8988T (cell line): ENCODE data around the gene DMD.
"Not testable (repeated sequence)": the region's sequence is repeated elsewhere in the genome, so short reads cannot be mapped to it uniquely, and the experiment has no call there.

ENCODE experiments used
- DNase-seq: peaks from one replicate; pipeline ENCODE4 v3.0.0; 2011

DMD gene

GRCh38 chrX:32451954-32452695, 759.2 kb downstream of the DMD start:
- DNase-seq = no peak

DNA sequence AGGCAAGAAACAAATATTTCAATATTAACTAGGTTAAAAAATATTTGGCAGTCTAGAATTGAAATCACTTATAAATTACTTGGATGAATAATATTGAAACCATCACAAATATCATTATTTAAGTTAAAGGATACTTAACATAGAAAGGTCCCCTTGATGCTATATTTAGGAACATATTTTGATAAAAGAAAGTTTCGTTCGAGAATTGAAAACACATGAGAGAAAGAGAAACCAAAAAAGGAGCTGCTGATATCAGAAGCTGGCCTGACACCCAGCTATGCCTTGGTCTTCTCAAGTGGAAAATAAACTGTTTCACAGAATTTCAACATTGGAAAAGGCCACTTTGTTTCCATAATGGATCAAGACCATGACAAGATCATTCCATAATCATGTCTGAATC, 762.4 kb downstream of the DMD start:
- DNase-seq = no peak

DNA sequence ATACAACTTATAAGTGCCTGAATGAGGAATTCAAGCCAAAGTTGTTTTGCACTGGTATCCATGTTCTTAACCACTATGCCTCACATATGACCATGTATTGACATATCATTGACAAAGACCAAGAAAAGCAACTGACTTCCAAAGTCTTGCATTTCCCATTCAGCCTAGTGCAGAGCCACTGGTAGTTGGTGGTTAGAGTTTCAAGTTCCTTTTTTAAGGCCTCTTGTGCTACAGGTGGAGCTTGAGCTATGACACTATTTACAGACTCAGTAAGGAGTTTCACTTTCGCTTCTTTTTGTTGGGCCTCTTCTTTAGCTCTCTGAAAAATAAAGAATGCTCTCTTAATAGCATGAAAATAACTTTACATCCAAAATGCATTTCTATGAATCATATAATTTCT, 763.0 kb downstream of the DMD start:
- no peak for DNase-seq

- DNase-seq = no peak
These were observed 763.7 kb downstream of the DMD start for GRCh38 chrX:32447640-32448039.

- no peak for DNase-seq
These were observed 767.5 kb downstream of the DMD start for GRCh38 chrX:32443841-32444240.

DNA sequence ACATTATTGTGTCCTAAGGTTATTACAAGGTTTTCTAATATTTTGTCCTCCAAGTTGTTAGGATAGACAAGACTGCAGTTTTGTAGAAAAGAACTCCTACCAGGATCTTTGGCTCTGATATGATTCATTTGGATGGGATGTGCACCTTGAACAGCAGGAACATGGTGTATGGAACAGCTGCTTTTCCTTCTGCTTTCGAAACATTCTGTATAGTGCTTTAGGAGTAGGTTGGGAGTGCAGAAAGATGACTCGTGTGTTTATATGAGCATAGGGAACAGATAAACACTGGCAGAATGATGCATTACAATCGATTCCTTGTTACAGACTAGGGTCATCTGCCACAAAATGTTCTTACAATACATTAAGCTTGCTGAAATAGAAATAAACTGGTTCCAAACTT, 790.1 kb downstream of the DMD start:
- no peak for DNase-seq

GRCh38 chrX:32408389-32408788, 803.0 kb downstream of the DMD start:
- no peak for DNase-seq

DNA sequence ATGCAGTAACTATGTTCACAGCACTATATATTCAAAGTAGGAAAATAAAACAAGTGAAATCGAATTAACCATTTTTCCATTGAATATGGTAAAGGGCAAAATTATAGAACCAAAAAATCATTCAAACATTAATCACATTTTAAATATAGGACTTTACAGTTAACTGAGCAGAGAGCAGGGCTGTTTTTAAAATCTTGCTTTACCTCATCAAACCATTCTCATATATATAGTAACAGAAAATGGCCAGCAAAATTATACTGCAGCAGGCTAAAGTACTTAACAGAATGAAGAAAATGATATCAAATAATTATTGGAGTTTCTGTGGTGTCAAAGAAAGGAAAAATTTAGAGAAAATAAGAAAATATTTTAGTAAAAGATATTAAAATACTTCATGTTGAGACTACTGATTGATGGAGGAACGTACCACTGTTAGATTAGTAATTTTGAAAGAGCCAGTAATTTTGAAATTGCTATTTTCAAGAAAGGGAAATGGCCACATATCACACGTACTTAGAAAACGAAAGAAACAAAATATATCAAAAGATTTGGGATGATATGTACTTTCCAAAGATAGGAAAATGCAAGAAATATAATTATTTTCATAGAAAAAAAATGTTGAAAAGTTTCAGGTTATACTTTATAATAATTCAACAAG, 813.7 kb downstream of the DMD start:
- no peak for DNase-seq

DNA sequence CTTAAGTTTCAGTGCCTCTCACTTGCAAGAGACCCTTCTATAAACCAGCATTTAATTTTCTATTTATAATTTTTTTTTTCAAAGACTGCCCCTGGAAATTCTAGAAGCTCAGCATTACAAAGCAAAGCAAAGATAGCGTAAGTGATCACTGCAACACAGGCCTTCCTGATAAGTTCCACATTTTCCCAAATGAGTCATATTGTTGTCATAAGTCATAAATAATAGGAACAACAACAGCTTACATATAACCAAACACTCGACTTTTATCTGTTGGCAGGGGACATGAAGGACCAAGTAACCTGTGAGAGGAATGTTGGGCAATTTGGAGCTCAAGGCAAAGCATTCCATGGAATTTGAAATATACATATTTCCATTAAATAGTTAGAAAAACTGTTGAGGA, 815.5 kb downstream of the DMD start:
- DNase-seq = no peak

- DNase-seq = no peak
These were observed 818.7 kb downstream of the DMD start for GRCh38 chrX:32392655-32393054.

GRCh38 chrX:32370456-32371205, 840.7 kb downstream of the DMD start:
- no peak for DNase-seq

DNA sequence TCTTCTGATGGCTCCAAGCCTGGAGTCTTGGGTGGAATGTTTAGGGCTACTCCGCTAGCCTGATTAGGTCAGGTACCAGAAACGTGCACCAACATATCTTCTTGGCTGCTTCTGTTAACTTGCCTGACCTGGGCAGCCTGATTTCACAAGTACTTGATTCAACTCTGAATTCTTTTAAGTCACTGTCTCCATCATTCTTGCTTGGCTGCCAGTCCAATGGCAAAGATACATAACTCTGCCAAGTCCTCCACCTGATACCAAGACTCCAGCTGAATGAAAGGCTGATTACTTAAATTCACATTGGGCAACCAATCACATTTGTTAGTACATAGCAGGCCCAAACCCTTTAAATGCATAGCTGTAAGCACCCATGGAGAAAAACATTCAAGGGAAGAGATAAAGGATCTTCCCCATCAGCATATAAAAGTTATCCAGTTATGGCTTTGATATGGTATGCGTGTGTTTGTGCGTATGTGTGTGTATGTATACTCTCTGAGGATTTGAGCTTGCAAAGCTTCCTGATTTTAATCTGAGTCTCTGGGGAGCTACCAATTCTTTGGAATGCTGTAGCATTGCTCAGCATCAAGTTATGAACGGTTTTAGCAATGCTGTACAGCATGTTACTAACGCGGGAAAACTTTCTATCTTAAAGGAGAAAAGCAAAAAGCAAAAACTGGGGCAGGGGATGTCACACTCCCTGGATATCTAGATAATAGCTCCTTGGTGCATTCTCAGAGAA, 917.2 kb downstream of the DMD start:
- DNase-seq = no peak

- DNase-seq = no peak
These were observed 922.0 kb downstream of the DMD start for GRCh38 chrX:32289356-32289755.

- DNase-seq = no peak
These were observed 929.5 kb downstream of the DMD start for GRCh38 chrX:32281853-32282252.

DNA sequence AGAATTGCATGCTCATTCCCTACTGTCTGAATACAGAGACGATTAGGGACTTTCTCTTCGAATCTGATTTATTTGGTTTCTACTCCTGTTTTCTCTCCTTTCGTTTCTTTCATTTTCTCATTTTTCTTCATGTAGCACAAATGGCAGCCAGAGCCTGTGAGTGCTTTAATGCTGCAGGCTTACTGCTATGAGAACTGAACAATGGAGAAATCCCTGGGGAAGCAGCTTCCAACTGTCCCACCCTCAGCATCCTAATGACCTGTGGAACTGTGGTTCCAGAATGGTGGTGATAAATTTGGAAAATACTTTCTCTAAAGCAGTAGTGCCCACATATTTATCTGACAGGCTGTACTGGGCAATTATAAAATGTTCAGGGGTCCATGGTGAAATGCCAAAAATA, 930.4 kb downstream of the DMD start:
- DNase-seq = no peak

- DNase-seq = no peak
These were observed 930.9 kb downstream of the DMD start for GRCh38 chrX:32280489-32280888.

GRCh38 chrX:32276153-32276552, 935.2 kb downstream of the DMD start:
- DNase-seq = no peak

DNA sequence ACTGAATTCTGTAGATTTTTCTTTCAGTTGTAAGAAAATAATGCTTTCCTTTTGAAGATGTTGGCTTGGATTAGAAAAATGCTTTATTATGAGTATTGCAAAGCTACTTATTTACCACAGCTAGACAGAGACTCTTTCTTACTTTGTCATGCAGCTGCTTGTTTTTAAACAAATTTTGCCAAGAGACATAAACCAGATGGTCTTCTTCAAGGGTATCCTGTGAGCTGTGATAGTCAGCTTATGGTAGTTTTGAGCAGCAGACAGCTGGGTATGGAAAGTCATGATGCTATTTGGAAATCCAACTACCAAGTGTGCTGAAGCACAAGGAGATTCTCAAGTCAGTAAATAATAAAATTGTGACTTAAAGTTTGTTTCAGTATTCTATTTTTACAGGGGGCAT, 941.5 kb downstream of the DMD start:
- DNase-seq = no peak

DNA sequence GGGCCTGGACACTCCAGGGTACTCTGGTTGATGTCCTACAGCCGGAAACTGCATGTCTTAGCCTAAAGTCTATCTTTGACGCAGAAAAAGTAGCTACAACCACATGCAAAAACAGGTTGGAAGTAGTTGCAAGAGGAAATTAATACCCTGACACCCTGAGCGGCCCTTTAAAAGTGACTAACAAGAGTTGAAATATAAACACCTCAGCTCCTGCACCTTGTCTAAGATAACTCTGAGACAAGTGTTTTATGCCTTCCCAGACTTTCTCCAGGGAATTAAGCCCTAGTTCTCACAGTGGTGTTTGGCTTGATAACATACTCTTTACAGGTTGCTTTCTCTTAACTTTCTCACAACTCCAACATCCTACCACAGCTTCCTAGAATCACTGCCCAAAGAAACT, 943.1 kb downstream of the DMD start:
- DNase-seq = no peak

DNA sequence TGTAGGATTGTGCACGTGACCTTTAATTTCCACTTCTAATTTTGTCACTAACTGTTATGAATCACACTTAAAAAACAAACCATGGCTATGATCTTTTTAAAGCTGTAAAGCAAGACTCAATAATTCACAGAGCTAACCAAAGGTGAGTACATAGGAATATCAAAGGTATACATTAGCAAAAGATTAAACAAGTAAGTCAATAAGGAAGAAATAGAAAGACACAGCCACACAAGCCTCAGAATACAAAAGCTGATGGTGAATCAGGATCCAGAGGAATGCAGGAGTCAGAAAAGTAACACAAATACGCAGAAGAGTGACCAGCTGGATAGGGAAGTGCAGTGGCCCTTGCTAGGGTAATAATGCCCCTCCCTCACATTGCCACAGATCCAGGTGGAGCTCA, 943.6 kb downstream of the DMD start:
- no peak for DNase-seq

DNA sequence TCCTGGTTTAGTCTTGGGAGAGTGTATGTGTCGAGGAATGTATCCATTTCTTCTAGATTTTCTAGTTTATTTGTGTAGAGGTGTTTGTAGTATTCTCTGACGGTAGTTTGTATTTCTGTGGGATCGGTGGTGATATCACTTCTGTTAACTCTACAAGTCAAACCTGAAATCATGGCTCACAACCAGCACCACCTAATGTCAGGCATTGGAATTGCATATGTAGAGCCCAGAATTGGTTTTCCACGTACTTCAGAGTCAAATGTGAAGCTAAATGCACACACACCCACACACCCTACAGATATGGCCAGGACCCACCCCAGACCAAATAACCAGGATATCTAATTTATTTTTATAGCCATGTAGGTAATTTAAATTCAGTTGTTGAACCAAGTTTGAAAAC, 964.7 kb downstream of the DMD start:
- DNase-seq = not testable (repeated sequence)

DNA sequence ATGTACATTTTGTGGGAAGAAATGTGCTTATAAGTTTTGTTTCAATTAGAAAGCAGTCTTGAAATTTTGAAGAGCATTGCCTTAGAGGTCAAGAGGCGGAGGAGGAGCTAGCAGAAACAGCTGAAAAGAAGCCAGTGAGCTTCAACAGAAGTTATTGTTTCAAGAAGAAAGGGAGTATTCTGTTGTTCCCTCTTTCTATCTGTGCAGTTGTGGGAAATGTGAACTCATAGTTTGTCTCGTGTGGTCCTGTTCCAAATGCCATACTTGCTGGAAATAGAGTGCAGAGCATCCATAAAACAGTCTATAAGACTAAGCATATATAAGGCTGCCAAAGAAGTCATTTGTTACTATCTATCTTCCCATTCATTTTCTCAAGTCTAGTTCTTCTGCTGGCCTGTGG, 1015.7 kb downstream of the DMD start:
- DNase-seq = no peak

- no peak for DNase-seq
These were observed 1020.0 kb downstream of the DMD start for GRCh38 chrX:32191316-32191715.
